ENCODE results near the gene LPIN3. TPM values are rescaled to one million over a fixed set of nuclear protein-coding genes. Genes with fewer than 3 reads are reported as not detected.

LPIN3 gene
- total and polyA plus RNA-seq, 5 experiments from 2014 or later, result 0.15 to 1.0 (median 0.44) TPM; not detected in 2

Other genes starting within 250 kb of the LPIN3 start
- gene PLCG1, start 203.3 kb upstream of the LPIN3 start, total RNA-seq, result 100 to 1,000 TPM; 384 to 393 TPM
- gene PLCG1, start 203.3 kb upstream of the LPIN3 start, polyA plus RNA-seq, result 10 to 100 TPM; 37.4 to 92.5 (median 53.2) TPM
- 10 to 100 TPM; 10.4 to 10.5 TPM for gene ZHX3, start 23.1 kb upstream of the LPIN3 start, total RNA-seq
- gene ZHX3, start 23.1 kb upstream of the LPIN3 start, polyA plus RNA-seq, result 10 to 100 TPM in 1 of 3 donors, 1 to 10 TPM in 2; 3.3 to 14.4 (median 5.0) TPM
- not detected for gene EMILIN3, start 26.0 kb downstream of the LPIN3 start, total RNA-seq
- under 1 TPM in 1 of 3 donors, not detected in 2; 0.13 TPM for gene EMILIN3, start 26.0 kb downstream of the LPIN3 start, polyA plus RNA-seq